Ovary (tissue), 9 donors: ENCODE measurements around the gene TMTC1. TPM values are rescaled to one million over a fixed set of nuclear protein-coding genes. Genes with fewer than 3 reads are reported as not detected.

Experiments
- DNase-seq, 5 donors: peaks; one replicate each; pipeline ENCODE4 v3.0.0-alpha.2; 2019 to 2020
- H3K27ac ChIP-seq, 2 donors: fragments of 200-600 bp; one replicate each; pipeline versions ENCODE4 v1.5.1 to v1.8.0; 2019 to 2022
- H3K27me3 ChIP-seq: fragments of 200-600 bp; one replicate; pipeline ENCODE4 v1.8.0; 2022
- H3K36me3 ChIP-seq: fragments of 200-600 bp; sonication (generic); one replicate; pipeline ENCODE4 v1.5.1; 2019
- H3K4me1 ChIP-seq: one replicate; pipeline ENCODE4 v1.8.1; 2013; ENCODE audit warnings: mild to moderate bottlenecking, moderate library complexity; ENCODE audit not compliant: insufficient read depth
- H3K4me3 ChIP-seq: fragments of 200-600 bp; sonication (generic); one replicate; pipeline ENCODE4 v1.5.1; 2017
- H3K9me3 ChIP-seq, 2 donors: fragments of 200-600 bp in 1 of 2; sonication (generic) in 1 of 2; one replicate each; pipeline versions ENCODE4 v1.5.1 to v1.8.1; 2013 to 2019; ENCODE audit warnings: mild to moderate bottlenecking in 1 of 2, moderate library complexity in 1 of 2
- CTCF ChIP-seq, 3 donors: fragments of 450-650 bp in 2 of 3; fragments of 200-600 bp in 1 of 3; IDR thresholded peaks; one replicate each; pipeline versions ENCODE4 v1.5.1 to v1.8.0; 2016 to 2022; ENCODE audit warnings: antibody characterized with exemption in 3 of 3, mild to moderate bottlenecking in 1 of 3
- EP300 ChIP-seq: sonication (generic); formaldehyde crosslinking; IDR thresholded peaks from one replicate; pipeline ENCODE4 v1.6.1; 2017; ENCODE audit warnings: antibody characterized with exemption
- POLR2A ChIP-seq: fragments of 450-650 bp; IDR thresholded peaks from one replicate; pipeline ENCODE4 v1.6.1; 2017; ENCODE audit warnings: antibody characterized with exemption, mild to moderate bottlenecking, moderate library complexity
- WGBS, 3 donors: extraction: QIAGEN DNeasy Blood & Tissue Kit in 1 of 3; methylation state at CpG; one replicate each; pipeline versions ENCODE4 v1.1.5 to v1.1.7; 2013 to 2017; 5-methylcytosine and 5-hydroxymethylcytosine counted together
- intact Hi-C, 4 donors: fragments of 100-400 bp; cut with DNase I; formaldehyde crosslinking; loops; one replicate each; pipeline versions ENCODE4 v1.11.0 to v1.15.1; 2022 to 2023
- polyA plus RNA-seq, 2 donors: library from polyadenylated mRNA; stranded (reverse); fragments of 200-250 nt in 1 of 2; fragments of 350-450 nt in 1 of 2; fragmentation: Illumina TruSeq in 1 of 2; extraction: RNeasy Lipid Tissue Mini Kit (QIAGEN cat#74804) in 1 of 2; gene quantifications; one replicate each; pipeline ENCODE4 v1.2.3, GENCODE V29; 2013 to 2014
- total RNA-seq, 7 donors: library from RNA; depleted of rRNA in 2 of 7; stranded (reverse); fragments of >200 nt in 2 of 7; fragmentation: NEBNext Ultra II Directional in 3 of 7; extraction: Animal tissue kit (Norgen Biotek cat#: 25700) in 3 of 7; gene quantifications; one replicate each; pipeline versions ENCODE4 v1.1.0 to v1.2.4, GENCODE V29; 2016 to 2023
- donor health status: DM: no; HTN: no; CAD: no; lungs with moderate emphysema.
- donor health status: DM: no; HTN: no; CAD: no.
- donor health status: Bipolar disorder and iron deficiency.
- donor health status: DM: yes; HTN: yes; CAD: no.
- donor health status: DM: no; HTN: no; CAD: no.
- donor health status: DM: yes; HTN: yes; CAD: no.

TMTC1 gene
- total and polyA plus RNA-seq, 9 donors = 8.1 to 46.3 (median 21.3) TPM

- no peak for DNase-seq
- H3K27me3 ChIP-seq = no peaks in the 10 kb centered on the region
- WGBS, 3 donors = 90 to 96% (median 91%) methylated on average over 1 of the region's 1 CpG
- H3K4me3 ChIP-seq = no peak overlapping the region
- intact Hi-C loops = no loop called here
- no peaks in the 10 kb centered on the region for H3K36me3 ChIP-seq
- no peaks in the 10 kb centered on the region for H3K9me3 ChIP-seq
- H3K27ac ChIP-seq = no peak overlapping the region
- no peaks in the 10 kb centered on the region for H3K4me1 ChIP-seq
- TF ChIP-seq EP300 = no peak
- TF ChIP-seq POLR2A = no peak
- TF ChIP-seq CTCF (IDR thresholded peaks at IDR 0.05) = no peak
Observed at GRCh38 chr12:29690728-29691127, 93.0 kb downstream of the TMTC1 start.

- Histone ChIP-seq H3K27ac (no peak overlapping the region), H3K4me3 (no peak overlapping the region), H3K36me3 (no peaks in the 10 kb centered on the region), H3K27me3 (no peaks in the 10 kb centered on the region), H3K4me1 (no peaks in the 10 kb centered on the region), H3K9me3 (no peaks in the 10 kb centered on the region)
- intact Hi-C loops = no loop called here
- 78 to 88% (median 83%) methylated on average over 1 of the region's 1 CpG for WGBS, 3 donors
- TF ChIP-seq EP300 (no peak), POLR2A (no peak), CTCF (IDR thresholded peaks at IDR 0.05) (no peak)
- DNase-seq = no peak
Observed at GRCh38 chr12:29688914-29689313, 94.8 kb downstream of the TMTC1 start.

- intact Hi-C loops = no loop called here
- no peaks in the 10 kb centered on the region for H3K36me3 ChIP-seq
- no peaks in the 10 kb centered on the region for H3K27me3 ChIP-seq
- no peak overlapping the region for H3K4me3 ChIP-seq
- TF ChIP-seq CTCF (IDR thresholded peaks at IDR 0.05) = no peak
- no peak for TF ChIP-seq POLR2A
- no peak for TF ChIP-seq EP300
- no peak for DNase-seq
- H3K4me1 ChIP-seq = no peaks in the 10 kb centered on the region
- no peaks in the 10 kb centered on the region for H3K9me3 ChIP-seq
- WGBS, 3 donors = 96 to 98% (median 96%) methylated on average over 3 of the region's 3 CpGs
- H3K27ac ChIP-seq = no peak overlapping the region
Observed at GRCh38 chr12:29682088-29682487, 101.7 kb downstream of the TMTC1 start.

- H3K4me3 ChIP-seq = no peak overlapping the region
- H3K4me1 ChIP-seq = no peaks in the 10 kb centered on the region
- H3K36me3 ChIP-seq = no peaks in the 10 kb centered on the region
- DNase-seq = no peak
- intact Hi-C loops = no loop called here
- 83 to 93% (median 86%) methylated on average over 1 of the region's 1 CpG for WGBS, 3 donors
- H3K9me3 ChIP-seq = no peaks in the 10 kb centered on the region
- TF ChIP-seq EP300 = no peak
- TF ChIP-seq CTCF (IDR thresholded peaks at IDR 0.05) = no peak
- no peak for TF ChIP-seq POLR2A
- no peaks in the 10 kb centered on the region for H3K27me3 ChIP-seq
- H3K27ac ChIP-seq = no peak overlapping the region
Observed at GRCh38 chr12:29681370-29681769, 102.4 kb downstream of the TMTC1 start.

- TF ChIP-seq CTCF (IDR thresholded peaks at IDR 0.05) (no peak), EP300 (no peak), POLR2A (no peak)
- no peaks in the 10 kb centered on the region for H3K36me3 ChIP-seq
- no peak for DNase-seq
- H3K9me3 ChIP-seq = no peaks in the 10 kb centered on the region
- no peak overlapping the region for H3K27ac ChIP-seq
- intact Hi-C loops = no loop called here
- 86 to 94% (median 93%) methylated on average over 2 of the region's 2 CpGs for WGBS, 3 donors
- no peaks in the 10 kb centered on the region for H3K27me3 ChIP-seq
- no peak overlapping the region for H3K4me3 ChIP-seq
- no peaks in the 10 kb centered on the region for H3K4me1 ChIP-seq
Observed at GRCh38 chr12:29676676-29677075, 107.1 kb downstream of the TMTC1 start.
